Kidney epithelial cell (primary cell): ENCODE measurements around the gene EML4. TPM values are rescaled to one million over a fixed set of nuclear protein-coding genes. Genes with fewer than 3 reads are reported as not detected.

Experiments
- DNase-seq: peaks from one replicate; pipeline ENCODE4 v3.0.0-alpha.2; 2010; ENCODE audit warnings: low read depth
- H3K27me3 ChIP-seq: 2 replicates; pipeline ENCODE4 v1.6.0; 2011; ENCODE audit warnings: low read length; ENCODE audit not compliant: control insufficient read depth, insufficient read depth
- H3K36me3 ChIP-seq: 2 replicates; pipeline ENCODE4 v1.5.1; 2011; ENCODE audit warnings: low read length; ENCODE audit not compliant: control insufficient read depth, insufficient read depth
- H3K4me3 ChIP-seq: 2 replicates; pipeline ENCODE4 v1.5.1; 2011; ENCODE audit warnings: low read depth, mild to moderate bottlenecking, control low read depth, low read length
- CTCF ChIP-seq: IDR thresholded peaks from 2 replicates; pipeline ENCODE4 v1.5.1; 2011; ENCODE audit warnings: mild to moderate bottlenecking, moderate library complexity, low read length, control low read depth, inconsistent platforms; ENCODE audit not compliant: insufficient read depth, poor library complexity, severe bottlenecking
- total RNA-seq: library from RNA; depleted of rRNA; stranded (reverse); fragments of >200 nt; gene quantifications from 2 replicates; pipeline ENCODE4 v1.2.3, GENCODE V29; 2015

Gene EML4
- total RNA-seq, 1 donor from 2014 or later = 33.8 TPM

GRCh38 chr2:42184346-42184745, 15.2 kb downstream of the EML4 start:
- TF ChIP-seq CTCF = no peak
- Histone ChIP-seq H3K36me3 (no peaks in the 10 kb centered on the region), H3K4me3 (no peak overlapping the region), H3K27me3 (no peaks in the 10 kb centered on the region)
- DNase-seq = no peak

GRCh38 chr2:42185220-42185921, 16.2 kb downstream of the EML4 start:
- no peak for TF ChIP-seq CTCF
- H3K36me3 ChIP-seq = no peaks in the 10 kb centered on the region
- no peak overlapping the region for H3K4me3 ChIP-seq
- no peaks in the 10 kb centered on the region for H3K27me3 ChIP-seq
- no peak for DNase-seq

- H3K36me3 ChIP-seq = no peaks in the 10 kb centered on the region
- H3K4me3 ChIP-seq = no peak overlapping the region
- no peak for DNase-seq
- TF ChIP-seq CTCF = no peak
- no peaks in the 10 kb centered on the region for H3K27me3 ChIP-seq
These were observed 17.2 kb downstream of the EML4 start for GRCh38 chr2:42186366-42186765.

GRCh38 chr2:42186945-42187632, 17.9 kb downstream of the EML4 start:
- no peak for TF ChIP-seq CTCF
- no peak for DNase-seq
- no peaks in the 10 kb centered on the region for H3K36me3 ChIP-seq
- H3K4me3 ChIP-seq = no peak overlapping the region
- H3K27me3 ChIP-seq = no peaks in the 10 kb centered on the region

- H3K4me3 ChIP-seq = no peak overlapping the region
- H3K27me3 ChIP-seq = no peaks in the 10 kb centered on the region
- H3K36me3 ChIP-seq = no peaks in the 10 kb centered on the region
- TF ChIP-seq CTCF = no peak
- no peak for DNase-seq
These were observed 18.7 kb downstream of the EML4 start for GRCh38 chr2:42187886-42188285.

- no peak for DNase-seq
- TF ChIP-seq CTCF = no peak
- H3K36me3 ChIP-seq = no peaks in the 10 kb centered on the region
- H3K4me3 ChIP-seq = no peak overlapping the region
- H3K27me3 ChIP-seq = no peaks in the 10 kb centered on the region
These were observed 20.0 kb downstream of the EML4 start for GRCh38 chr2:42189235-42189566.
